Transverse colon (tissue), 3 donors: ENCODE measurements around the gene AFP.

Experiments
- CTCF ChIP-seq, 5 experiments: fragments of 200-600 bp in 3 of 5; fragments of 450-650 bp in 2 of 5; sonication (generic) in 3 of 5; IDR thresholded peaks; 1 replicate in 2 of 5; 2 replicates in 3 of 5; pipeline ENCODE4 v1.5.1; 2016 to 2017; ENCODE audit warnings: antibody characterized with exemption in 5 of 5, inconsistent platforms in 3 of 5, mild to moderate bottlenecking in 2 of 5, moderate library complexity in 1 of 5
- POLR2A ChIP-seq: fragments of 450-650 bp; IDR thresholded peaks from one replicate; pipeline ENCODE4 v1.6.1; 2016; ENCODE audit warnings: antibody characterized with exemption, mild to moderate bottlenecking, moderate library complexity

DNA sequence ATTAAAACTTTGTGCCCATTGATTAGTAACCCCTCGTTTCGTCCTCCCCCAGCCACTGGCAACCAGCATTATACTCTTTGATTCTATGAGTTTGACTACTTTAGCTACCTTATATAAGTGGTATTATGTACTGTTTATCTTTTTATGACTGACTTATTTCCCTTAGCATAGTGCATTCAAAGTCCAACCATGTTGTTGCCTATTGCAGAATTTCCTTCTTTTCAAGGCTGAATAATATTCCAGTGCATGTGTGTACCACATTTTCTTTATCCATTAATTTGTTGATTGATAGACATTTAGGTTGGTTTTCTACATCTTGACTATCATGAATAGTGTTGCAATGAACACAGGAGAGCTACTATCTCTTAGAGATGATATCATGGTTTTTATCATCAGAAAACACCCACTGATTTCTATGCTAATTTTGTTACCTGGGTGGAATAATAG lies 28.8 kb upstream of the AFP start:
- no peak for TF ChIP-seq CTCF (IDR thresholded peaks at IDR 0.05)
- no peak for TF ChIP-seq POLR2A
